HepG2 (cell line): ENCODE data around the gene KSR1. TPM values are rescaled to one million over a fixed set of nuclear protein-coding genes. Genes with fewer than 3 reads are reported as not detected.
A peak's percentile ranks its signal among the peaks of the same experiment; 100 is the strongest.

Experiments
- ATAC-seq: fragments of 200-7000 bp; cut with Tn5 transposase; 3 replicates; pipeline ENCODE4 v1.9.1; 2020; ENCODE audit warnings: mild to moderate bottlenecking, moderate library complexity
- BruUV-seq: library from RNA; stranded (reverse); fragments of 400-500 nt; replicated peaks from 2 replicates; lab custom pipeline; 2021; lab: Mats Ljungman, UMichigan
- CTCF ChIA-PET: fragments of 300-600 bp; formaldehyde crosslinking; extraction: SDS; loops from one replicate; lab custom pipeline; 2021; ENCODE audit warnings: low total read pairs, inconsistent platforms, low intra/inter-chr PET ratio; lab: Yijun Ruan, JAX
- POLR2A ChIA-PET: fragments of 350-600 bp; sonication (Branson Sonifier 250); formaldehyde crosslinking; loops from one replicate; lab custom pipeline; 2020; ENCODE audit warnings: antibody characterized with exemption, inconsistent platforms; lab: Yijun Ruan, JAX
- DNase-seq: peaks from one replicate; pipeline ENCODE4 v3.0.0-alpha.2; 2015; ENCODE audit warnings: low spot score
- FAIRE-seq: peaks from 3 replicates; lab custom pipeline; 2011; peaks lifted over from hg19 to GRCh38; lab: Jason Lieb, UNC
- H2AFZ ChIP-seq: one replicate; pipeline ENCODE4 v1.6.1; 2011; ENCODE audit warnings: low read length, inconsistent platforms
- H3K27ac ChIP-seq: fragments of 300-600 bp; 3 replicates; pipeline ENCODE4 v1.8.0; 2011; ENCODE audit warnings: mixed run types, mild to moderate bottlenecking, mixed read lengths, low read length, inconsistent platforms; ENCODE audit not compliant: insufficient read depth; ENCODE audit errors: extremely low read length
- H3K27me3 ChIP-seq, 2 experiments: fragments of 200-600 bp in 1 of 2; 2 replicates in 1 of 2; 3 replicates in 1 of 2; pipeline versions ENCODE4 v1.6.0 to v1.8.0; 2011; ENCODE audit warnings: low read length in 2 of 2, mild to moderate bottlenecking in 2 of 2, moderate library complexity in 2 of 2, inconsistent platforms in 1 of 2; ENCODE audit not compliant: insufficient read depth in 2 of 2, control insufficient read depth in 1 of 2
- H3K36me3 ChIP-seq, 2 experiments: fragments of 200-600 bp in 1 of 2; replicated peaks in 1 of 2; 2 replicates in 1 of 2; 3 replicates in 1 of 2; pipeline versions ENCODE4 v1.5.1 to v1.8.0; 2011; ENCODE audit warnings: low read length in 2 of 2, inconsistent platforms in 1 of 2; ENCODE audit not compliant: insufficient read depth in 2 of 2, control insufficient read depth in 1 of 2
- H3K4me1 ChIP-seq: 2 replicates; pipeline ENCODE4 v1.5.1; 2012; ENCODE audit warnings: low read length, inconsistent platforms; ENCODE audit not compliant: insufficient read depth
- H3K4me2 ChIP-seq: 2 replicates; pipeline ENCODE4 v1.6.0; 2011; ENCODE audit warnings: low read depth, low read length, inconsistent platforms
- H3K4me3 ChIP-seq, 3 experiments: fragments of 200-600 bp in 1 of 3; sonication (generic), shearing (Covaris generic) in 1 of 3; replicated peaks in 1 of 3; 2 replicates each; pipeline ENCODE4 v1.5.1; 2011 to 2016; ENCODE audit warnings: low read length in 3 of 3, inconsistent platforms in 2 of 3, low read depth in 2 of 3, mild to moderate bottlenecking in 2 of 3, control low read depth in 1 of 3, mixed read lengths in 1 of 3; ENCODE audit not compliant: insufficient read depth in 1 of 3
- H3K79me2 ChIP-seq: one replicate; pipeline ENCODE4 v1.6.1; 2011; ENCODE audit warnings: low read length, inconsistent platforms; ENCODE audit not compliant: insufficient read depth
- H3K9ac ChIP-seq: 2 replicates; pipeline ENCODE4 v1.6.0; 2011; ENCODE audit warnings: mild to moderate bottlenecking, low read depth, low read length, inconsistent platforms; ENCODE audit not compliant: insufficient read depth
- H3K9me3 ChIP-seq: 2 replicates; pipeline ENCODE4 v1.5.1; 2012; ENCODE audit warnings: mild to moderate bottlenecking, low read length
- H4K20me1 ChIP-seq: 2 replicates; pipeline ENCODE4 v1.6.0; 2011; ENCODE audit warnings: inconsistent platforms, mild to moderate bottlenecking, low read length, moderate library complexity; ENCODE audit not compliant: insufficient read depth
- BATF2 ChIP-seq: sonication (generic); formaldehyde crosslinking; IDR thresholded peaks from 2 replicates; pipeline ENCODE4 v1.8.0; 2022; ENCODE audit warnings: mild to moderate bottlenecking, missing genetic modification reagents, moderate library complexity
- FOXA3 ChIP-seq: IDR thresholded peaks from 2 replicates; pipeline ENCODE4 v1.6.1; 2016; ENCODE audit warnings: missing genetic modification reagents, missing compliant biosample characterization
- GLI4 ChIP-seq: sonication (generic); formaldehyde crosslinking; IDR thresholded peaks from 2 replicates; pipeline ENCODE4 v1.5.1; 2020; ENCODE audit warnings: missing genetic modification reagents, mild to moderate bottlenecking, moderate library complexity, borderline replicate concordance
- HNRNPUL1 ChIP-seq: fragments of 200-400 bp; formaldehyde crosslinking; IDR thresholded peaks from 2 replicates; pipeline ENCODE4 v1.6.1; 2017; ENCODE audit warnings: low read depth, mild to moderate bottlenecking, low read length, moderate library complexity
- MEF2D ChIP-seq: sonication (generic); formaldehyde crosslinking; IDR thresholded peaks from 2 replicates; pipeline ENCODE4 v1.5.1; 2020; ENCODE audit warnings: mild to moderate bottlenecking, missing genetic modification reagents
- NR1H2 ChIP-seq: sonication (generic); formaldehyde crosslinking; IDR thresholded peaks from 2 replicates; pipeline ENCODE4 v1.8.1; 2022; ENCODE audit warnings: low read depth, missing genetic modification reagents, borderline replicate concordance
- PITX1 ChIP-seq: sonication (generic); formaldehyde crosslinking; IDR thresholded peaks from 2 replicates; pipeline ENCODE4 v1.5.1; 2020; ENCODE audit warnings: mild to moderate bottlenecking, missing genetic modification reagents
- PRDM4 ChIP-seq: sonication (generic); formaldehyde crosslinking; IDR thresholded peaks from 2 replicates; pipeline ENCODE4 v1.9.0; 2021; ENCODE audit warnings: missing genetic modification reagents, borderline replicate concordance
- ZBTB42 ChIP-seq: sonication (generic); formaldehyde crosslinking; IDR thresholded peaks from 2 replicates; pipeline ENCODE4 v1.5.0; 2020; ENCODE audit warnings: mild to moderate bottlenecking, missing genetic modification reagents
- ZFYVE20 ChIP-seq: sonication (generic); formaldehyde crosslinking; IDR thresholded peaks from 2 replicates; pipeline ENCODE4 v1.8.0; 2023; ENCODE audit warnings: low read depth, mild to moderate bottlenecking, moderate library complexity, missing genetic modification reagents, borderline replicate concordance
- ZNF343 ChIP-seq: sonication (generic); formaldehyde crosslinking; IDR thresholded peaks from 2 replicates; pipeline ENCODE4 v1.4.0; 2020; ENCODE audit warnings: mild to moderate bottlenecking, missing genetic modification reagents
- ZNF687 ChIP-seq: sonication (generic); formaldehyde crosslinking; IDR thresholded peaks from 2 replicates; pipeline ENCODE4 v1.5.1; 2020; ENCODE audit warnings: mild to moderate bottlenecking, missing genetic modification reagents, moderate library complexity
- ZNF879 ChIP-seq: sonication (generic); formaldehyde crosslinking; IDR thresholded peaks from 2 replicates; pipeline ENCODE4 v1.8.1; 2023; ENCODE audit warnings: missing genetic modification reagents
- WGBS: methylation state at CpG from one replicate; pipeline ENCODE4 v1.1.6; 2017; ENCODE audit warnings: low lambda C conversion rate; 5-methylcytosine and 5-hydroxymethylcytosine counted together
- in situ Hi-C: cut with HindIII; loops from 2 replicates; pipeline ENCODE4 v1.10.0; 2017; ENCODE audit warnings: low pct_unique_long_range_greater_than_20kb; ENCODE audit not compliant: extremely low pct_ligation_motif_present
- intact Hi-C: fragments of 100-400 bp; cut with micrococcal nuclease; formaldehyde crosslinking; loops from one replicate; pipeline ENCODE4 v1.10.0; 2022; ENCODE audit not compliant: unreplicated experiment
- polyA plus RNA-seq, 8 experiments: library from polyadenylated mRNA; depleted of rRNA in 3 of 8; stranded (reverse) in 7 of 8; unstranded in 1 of 8; fragments of >200 nt; fragmentation: Illumina TruSeq in 4 of 8; extraction: Trizol in 4 of 8; gene quantifications; 2 replicates each; pipeline versions ENCODE4 v1.2.1 to v1.2.3, GENCODE V29; 2011 to 2016; ENCODE audit warnings: low read depth in 4 of 8, missing spikeins in 1 of 8, mixed read lengths in 1 of 8; ENCODE audit not compliant: insufficient read depth in 1 of 8
- total RNA-seq, 5 experiments: library from RNA; depleted of rRNA; stranded (reverse); fragments of >200 nt; fragmentation: Illumina TruSeq; extraction: Trizol; gene quantifications; 2 replicates each; pipeline ENCODE4 v1.2.3, GENCODE V29; 2016; ENCODE audit warnings: low read depth in 1 of 5

KSR1 gene
- total and polyA plus RNA-seq, 2 of the 13 experiments (the other 11 are each of a cell fraction or from before 2014, with no cell fraction given), result 10.1 to 16.6 TPM

- BruUV-seq, result no TSS peak
- TF ChIP-seq GLI4, result no peak
- no peak for TF ChIP-seq ZBTB42 (CRISPR knock-in tag)
- no peak for TF ChIP-seq NR1H2 (CRISPR knock-in tag)
- no peak for TF ChIP-seq FOXA3
- no peak for TF ChIP-seq ZNF343 (CRISPR knock-in tag)
- TF ChIP-seq ZNF687 (CRISPR knock-in tag), result 0 out of 2 replicates have a peak, but pooled peaks have one; percentile 10
- TF ChIP-seq BATF2 (CRISPR knock-in tag), result no peak
- peak; percentile 15; the same call in 1 of the 2 replicates for TF ChIP-seq PITX1 (CRISPR knock-in tag)
- TF ChIP-seq ZFYVE20 (CRISPR knock-in tag), result no peak
- TF ChIP-seq ZNF879 (CRISPR knock-in tag), result no peak
- no peak for TF ChIP-seq MEF2D (CRISPR knock-in tag)
- TF ChIP-seq HNRNPUL1, result no peak
- TF ChIP-seq PRDM4 (CRISPR knock-in tag), result no peak
- TF ChIP-seq, all 625 proteins: peak for 2
- FAIRE-seq, result no peak
- peaks cover 27 to 46% of the 10 kb centered on the region in 2 experiments for H3K36me3 ChIP-seq
- peaks cover 4% of the 10 kb centered on the region; the same call in 1 of the 2 replicates for H4K20me1 ChIP-seq
- H3K79me2 ChIP-seq, result no peaks in the 10 kb centered on the region
- CTCF ChIA-PET, result interaction anchor here (0.6 to 5.3 kb wide), 4 partner anchors 34 to 223 kb away, joined by 3 to 66 read pairs (median 38); no protein-coding TSS in a partner anchor
- H3K9me3 ChIP-seq, result no peaks in the 10 kb centered on the region
- no peak overlapping the region for H2AFZ ChIP-seq
- no peaks in the 10 kb centered on the region for H3K27me3 ChIP-seq
- H3K4me2 ChIP-seq, result no peak overlapping the region
- POLR2A ChIA-PET, result no interaction called here
- in situ Hi-C loops, result no loop called here
- DNase-seq, result no peak
- no peaks in the 10 kb centered on the region for H3K4me1 ChIP-seq
- WGBS, result 82% methylated on average over 1 of the region's 2 CpGs
- no peak overlapping the region for H3K9ac ChIP-seq
- no peak overlapping the region for H3K4me3 ChIP-seq
- intact Hi-C loops, result loop anchor here (1.0 to 10.0 kb wide), 5 partner anchors 48 to 369 kb away; no protein-coding TSS in a partner anchor
- peak; percentile 11; the same call in 1 of the 3 replicates for ATAC-seq
- no peak overlapping the region for H3K27ac ChIP-seq
Measured at GRCh38 chr17:27603421-27603770, 147.1 kb downstream of the KSR1 start.
